Small intestine (tissue), 7 donors: ENCODE results near the gene GAS2L3. TPM values are rescaled to one million over a fixed set of nuclear protein-coding genes. Genes with fewer than 3 reads are reported as not detected.
A peak's percentile ranks its signal among the peaks of the same experiment; 100 is the strongest.
"Not testable (repeated sequence)": the region's sequence is repeated elsewhere in the genome, so short reads cannot be mapped to it uniquely, and the experiment has no call there.

Experiments used
- DNase-seq, 2 donors: peaks; one replicate each; pipeline versions ENCODE4 v3.0.0 to v3.0.0-alpha.2; 2013
- FAIRE-seq: peaks from 2 replicates; lab custom pipeline; 2012; peaks lifted over from hg19 to GRCh38; lab: Jason Lieb, UNC
- H3K27ac ChIP-seq, 3 donors: one replicate each; pipeline ENCODE4 v1.5.1; 2013; ENCODE audit warnings: low read length in 2 of 3, mild to moderate bottlenecking in 2 of 3, control low read depth in 1 of 3, inconsistent platforms in 1 of 3, low read depth in 1 of 3, moderate library complexity in 1 of 3
- H3K27me3 ChIP-seq, 3 donors: one replicate each; pipeline ENCODE4 v1.6.1; 2013; ENCODE audit warnings: low read length in 3 of 3, inconsistent platforms in 1 of 3; ENCODE audit not compliant: control insufficient read depth in 3 of 3, insufficient read depth in 3 of 3
- H3K36me3 ChIP-seq, 3 donors: one replicate each; pipeline ENCODE4 v1.6.1; 2013; ENCODE audit warnings: low read length in 3 of 3, inconsistent platforms in 1 of 3, low read depth in 1 of 3, mild to moderate bottlenecking in 1 of 3, moderate library complexity in 1 of 3; ENCODE audit not compliant: control insufficient read depth in 3 of 3, insufficient read depth in 2 of 3
- H3K4me1 ChIP-seq, 3 donors: one replicate each; pipeline ENCODE4 v1.6.1; 2013; ENCODE audit warnings: low read length in 2 of 3, inconsistent platforms in 1 of 3, low read depth in 1 of 3, mild to moderate bottlenecking in 1 of 3, moderate library complexity in 1 of 3; ENCODE audit not compliant: control insufficient read depth in 3 of 3, insufficient read depth in 2 of 3
- H3K4me3 ChIP-seq, 3 donors: one replicate each; pipeline ENCODE4 v1.5.1; 2013; ENCODE audit warnings: low read length in 3 of 3, control low read depth in 1 of 3, inconsistent platforms in 1 of 3, low read depth in 1 of 3, mild to moderate bottlenecking in 1 of 3, moderate library complexity in 1 of 3
- H3K9me3 ChIP-seq, 2 donors: one replicate each; pipeline ENCODE4 v1.6.1; 2013; ENCODE audit warnings: low read depth in 1 of 2, low read length in 1 of 2; ENCODE audit not compliant: control insufficient read depth in 2 of 2, insufficient read depth in 1 of 2
- WGBS, 3 donors: extraction: QIAGEN DNeasy Blood & Tissue Kit; methylation state at CpG; one replicate each; pipeline ENCODE4 v1.1.7; 2013; 5-methylcytosine and 5-hydroxymethylcytosine counted together
- polyA plus RNA-seq, 4 donors: library from polyadenylated mRNA; stranded (reverse) in 3 of 4; unstranded in 1 of 4; fragments of 200-250 nt in 3 of 4; fragments of 120-200 nt in 1 of 4; gene quantifications; one replicate each; pipeline versions ENCODE4 v1.2.1 to v1.2.3, GENCODE V29; 2013
- donor health status: healthy with polysubstance abuse.
- donor health status: control.
- donor health status: control.
- donor health status: Bipolar disorder and iron deficiency.
- donor health status: healthy.

The GAS2L3 gene
- polyA plus RNA-seq, 4 donors: 2.2 to 37.4 (median 4.5) TPM

- H3K27me3 ChIP-seq: no peaks in the 10 kb centered on the region
- H3K4me1 ChIP-seq: peaks cover 0 to 8% (median 3%) of the 10 kb centered on the region in 3 donors
- H3K27ac ChIP-seq: no peak overlapping the region
- no peak for FAIRE-seq
- 78 to 88% (median 79%) methylated on average over 4 of the region's 4 CpGs for WGBS, 3 donors
- DNase-seq: no peak
- H3K4me3 ChIP-seq: no peak overlapping the region
- no peaks in the 10 kb centered on the region for H3K9me3 ChIP-seq
- peaks cover 0 to 12% (median 0%) of the 10 kb centered on the region in 3 donors for H3K36me3 ChIP-seq
Observed at GRCh38 chr12:100610666-100611430, 37.4 kb downstream of the GAS2L3 start.

DNA sequence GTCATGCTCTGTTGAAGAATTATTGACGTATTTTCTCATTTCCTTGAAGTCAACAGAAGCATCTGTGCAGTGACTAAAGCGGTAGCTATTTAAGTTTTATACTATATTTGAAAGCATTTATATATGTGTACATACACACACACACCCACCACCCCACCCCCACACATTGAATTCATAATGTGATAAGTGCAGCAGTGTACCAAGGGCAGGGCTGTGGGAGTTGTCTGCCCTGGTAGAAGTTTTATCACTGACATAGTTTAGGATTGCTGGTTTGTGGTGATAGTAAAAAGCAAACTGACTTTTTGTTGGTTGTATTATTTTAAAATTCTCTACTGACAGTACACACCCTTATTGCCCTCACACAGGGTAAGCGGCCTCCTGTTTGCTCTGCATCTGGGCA is 39.1 kb downstream of the GAS2L3 start:
- FAIRE-seq: no peak
- H3K27ac ChIP-seq: no peak overlapping the region

GRCh38 chr12:100624571-100624970 is 51.1 kb downstream of the GAS2L3 start:
- H3K27ac ChIP-seq: no peak overlapping the region
- no peaks in the 10 kb centered on the region for H3K36me3 ChIP-seq
- H3K27me3 ChIP-seq: no peaks in the 10 kb centered on the region
- H3K9me3 ChIP-seq: no peaks in the 10 kb centered on the region
- no peak overlapping the region for H3K4me3 ChIP-seq
- no peak for FAIRE-seq
- no peak for DNase-seq
- WGBS, 3 donors: 69 to 88% (median 77%) methylated on average over 4 of the region's 4 CpGs
- no peaks in the 10 kb centered on the region for H3K4me1 ChIP-seq

More for the DNA sequence above, 39.1 kb downstream of the GAS2L3 start:
- WGBS, 3 donors: 56 to 76% (median 73%) methylated on average over 3 of the region's 3 CpGs
- peak; percentile 40 to 77 for DNase-seq
- Histone ChIP-seq H3K27me3 (no peaks in the 10 kb centered on the region), H3K4me3 (no peak overlapping the region), H3K36me3 (peaks cover 0 to 12% (median 0%) of the 10 kb centered on the region in 3 donors), H3K9me3 (no peaks in the 10 kb centered on the region), H3K4me1 (peaks cover 0 to 8% (median 3%) of the 10 kb centered on the region in 3 donors)

DNA sequence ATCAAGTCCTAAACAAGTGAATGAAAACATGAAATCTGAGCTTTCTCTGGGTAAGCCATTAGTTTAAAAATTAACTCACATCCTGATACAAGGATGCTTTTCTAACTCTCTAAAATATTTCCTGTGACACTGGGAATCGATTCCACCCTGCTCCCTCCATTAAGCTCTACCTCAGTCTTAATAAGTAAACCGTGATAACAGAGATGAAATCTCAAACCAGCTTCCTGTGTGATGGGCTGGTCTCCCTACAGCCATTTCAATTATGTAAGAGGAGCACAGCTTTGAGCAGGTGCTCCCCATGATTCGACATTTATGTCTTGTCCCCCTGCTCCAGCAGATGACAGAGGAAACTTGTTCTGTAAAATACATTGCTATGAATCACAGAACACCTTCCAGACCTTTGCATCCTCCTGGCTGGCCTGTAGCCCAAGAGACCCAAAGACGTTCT is 59.0 kb downstream of the GAS2L3 start:
- no peaks in the 10 kb centered on the region for H3K36me3 ChIP-seq
- no peaks in the 10 kb centered on the region for H3K4me1 ChIP-seq
- H3K9me3 ChIP-seq: peaks cover 0 to 3% of the 10 kb centered on the region in 2 donors
- H3K27me3 ChIP-seq: no peaks in the 10 kb centered on the region
- H3K27ac ChIP-seq: peak overlapping the region in 2 of 3 donors; percentile 29 to 41
- DNase-seq (peak; percentile 27 to 42), FAIRE-seq (no peak)
- 15 to 48% (median 22%) methylated on average over 4 of the region's 4 CpGs for WGBS, 3 donors
- no peak overlapping the region for H3K4me3 ChIP-seq

DNA sequence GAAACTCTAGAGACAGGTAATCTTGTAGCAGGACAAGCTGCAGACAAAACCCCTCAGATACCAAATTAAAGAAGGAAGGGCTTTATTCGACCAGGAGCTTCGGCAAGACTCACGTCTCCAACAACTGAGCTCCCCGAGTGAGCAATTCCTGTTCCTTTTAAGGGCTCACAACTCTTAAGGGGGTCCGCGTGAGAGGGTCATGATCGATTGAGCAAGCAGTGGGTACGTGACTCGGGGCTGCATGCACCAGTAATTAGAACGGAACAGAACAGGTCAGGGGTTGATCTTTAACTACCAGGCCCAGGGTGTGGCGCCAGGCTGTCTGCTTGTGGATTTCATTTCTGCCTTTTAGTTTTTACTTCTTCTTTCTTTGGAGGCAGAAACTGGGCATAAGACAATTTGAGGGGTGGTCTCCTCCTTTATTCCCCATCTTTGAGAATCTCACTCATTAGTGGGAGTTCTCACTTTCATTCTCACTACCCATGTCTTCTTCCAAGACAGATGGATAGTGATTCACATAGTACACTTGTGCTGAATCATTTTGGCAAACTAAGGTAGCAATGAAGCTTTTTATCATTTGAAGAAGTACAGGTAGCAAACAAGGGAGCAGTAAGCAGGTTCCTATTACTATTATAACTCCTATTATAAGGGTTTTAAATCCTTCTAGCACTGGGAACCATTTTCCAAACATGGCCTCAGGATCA is 59.8 kb downstream of the GAS2L3 start:
- H3K4me3 ChIP-seq, H3K9me3 ChIP-seq, H3K36me3 ChIP-seq, H3K4me1 ChIP-seq, H3K27me3 ChIP-seq, FAIRE-seq: not testable (repeated sequence)
- WGBS, 3 donors: 49 to 84% (median 57%) methylated on average over 11 of the region's 11 CpGs
- H3K27ac ChIP-seq: peak overlapping the region in 2 of 3 donors; percentile 20 to 55
- peak; percentile 20 to 48 for DNase-seq

DNA sequence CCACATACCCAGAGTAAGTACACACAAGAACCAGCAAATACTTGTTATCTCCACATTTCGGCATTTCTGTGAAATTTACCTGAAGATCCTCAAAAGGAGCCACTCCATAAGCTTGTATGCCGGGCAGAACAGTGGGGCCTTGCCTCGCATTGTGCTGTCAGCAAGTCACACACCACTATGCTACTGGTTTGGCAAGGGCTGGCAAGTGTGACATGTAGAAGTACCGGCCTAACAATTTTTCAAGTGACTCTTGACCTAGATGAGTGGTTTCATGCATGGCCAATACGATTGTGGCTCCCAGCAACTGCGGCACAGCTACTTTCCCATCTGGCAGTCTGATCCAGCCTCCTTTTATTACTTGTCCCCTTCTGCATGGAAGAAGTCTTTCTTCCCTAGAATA is 69.8 kb downstream of the GAS2L3 start:
- peaks cover 0 to 11% of the 10 kb centered on the region in 2 donors for H3K9me3 ChIP-seq
- no peak overlapping the region for H3K27ac ChIP-seq
- H3K27me3 ChIP-seq: no peaks in the 10 kb centered on the region
- peaks cover 0 to 2% (median 0%) of the 10 kb centered on the region in 3 donors for H3K36me3 ChIP-seq
- FAIRE-seq (no peak), DNase-seq (no peak)
- no peak overlapping the region for H3K4me3 ChIP-seq
- WGBS, 3 donors: 88 to 95% (median 93%) methylated on average over 6 of the region's 6 CpGs
- no peaks in the 10 kb centered on the region for H3K4me1 ChIP-seq

- Histone ChIP-seq H3K4me3 (no peak overlapping the region), H3K9me3 (peaks cover 0 to 11% of the 10 kb centered on the region in 2 donors), H3K4me1 (no peaks in the 10 kb centered on the region), H3K27ac (no peak overlapping the region), H3K27me3 (no peaks in the 10 kb centered on the region), H3K36me3 (peaks cover 0 to 2% (median 0%) of the 10 kb centered on the region in 3 donors)
- no peak for DNase-seq
- 79 to 93% (median 81%) methylated on average over 8 of the region's 8 CpGs for WGBS, 3 donors
- no peak for FAIRE-seq
Observed at GRCh38 chr12:100646896-100647295, 73.4 kb downstream of the GAS2L3 start.

GRCh38 chr12:100651108-100651507 is 77.6 kb downstream of the GAS2L3 start:
- WGBS, 3 donors: 80 to 85% (median 83%) methylated on average over 3 of the region's 3 CpGs
- Histone ChIP-seq H3K27me3 (no peaks in the 10 kb centered on the region), H3K27ac (no peak overlapping the region), H3K4me1 (no peaks in the 10 kb centered on the region), H3K36me3 (no peaks in the 10 kb centered on the region), H3K4me3 (no peak overlapping the region), H3K9me3 (peaks cover 0 to 3% of the 10 kb centered on the region in 2 donors)
- FAIRE-seq: no peak
- no peak for DNase-seq
